GM21723 (cell line): ENCODE data around the gene C17orf75.
"Not testable (repeated sequence)": the region's sequence is repeated elsewhere in the genome, so short reads cannot be mapped to it uniquely, and the experiment has no call there.

Experiments used
- ATAC-seq: cut with Tn5 transposase; IDR thresholded peaks from one replicate; pipeline ENCODE4 v1.9.1; 2021; ENCODE audit warnings: mild to moderate bottlenecking, moderate library complexity; ENCODE audit not compliant: unreplicated experiment

Gene C17orf75

GRCh38 chr17:32345951-32346600, 4.1 kb upstream of the C17orf75 start:
- ATAC-seq: no peak

- ATAC-seq: no peak
Measured at GRCh38 chr17:32342603-32343325, 791 bp upstream of the C17orf75 start.

GRCh38 chr17:32341141-32341856, 674 bp downstream of the C17orf75 start:
- no peak for ATAC-seq

GRCh38 chr17:32335687-32336086, 6.3 kb downstream of the C17orf75 start:
- ATAC-seq: no peak

GRCh38 chr17:32335046-32335445, 6.9 kb downstream of the C17orf75 start:
- ATAC-seq: no peak

GRCh38 chr17:32333187-32333586, 8.8 kb downstream of the C17orf75 start:
- ATAC-seq: no peak

GRCh38 chr17:32331243-32332040, 10.5 kb downstream of the C17orf75 start:
- ATAC-seq: no peak

- ATAC-seq: no peak
Measured at GRCh38 chr17:32330147-32330546, 11.8 kb downstream of the C17orf75 start.

GRCh38 chr17:32327911-32328310, 14.1 kb downstream of the C17orf75 start:
- ATAC-seq: no peak

GRCh38 chr17:32323811-32324491, 18.0 kb downstream of the C17orf75 start:
- ATAC-seq: no peak

- no peak for ATAC-seq
Measured at GRCh38 chr17:32323046-32323445, 18.9 kb downstream of the C17orf75 start.

GRCh38 chr17:32320847-32321246, 21.1 kb downstream of the C17orf75 start:
- ATAC-seq: no peak

- ATAC-seq: not testable (repeated sequence)
Measured at GRCh38 chr17:32320080-32320479, 21.9 kb downstream of the C17orf75 start.

- peak; percentile 69 for ATAC-seq
Measured at GRCh38 chr17:32319548-32319905, 22.4 kb downstream of the C17orf75 start.

- no peak for ATAC-seq
Measured at GRCh38 chr17:32318071-32318470, 23.9 kb downstream of the C17orf75 start.

- no peak for ATAC-seq
Measured at GRCh38 chr17:32317353-32317752, 24.6 kb downstream of the C17orf75 start.

GRCh38 chr17:32316653-32317052, 25.3 kb downstream of the C17orf75 start:
- ATAC-seq: not testable (repeated sequence)

GRCh38 chr17:32315171-32315570, 26.8 kb downstream of the C17orf75 start:
- no peak for ATAC-seq

- no peak for ATAC-seq
Measured at GRCh38 chr17:32314636-32315035, 27.3 kb downstream of the C17orf75 start.

- ATAC-seq: no peak
Measured at GRCh38 chr17:32311028-32311536, 30.9 kb downstream of the C17orf75 start.
